Stimulated activated CD8-positive, alpha-beta memory T cell treated with anti-CD3 and anti-CD28 coated beads, Interleukin-2, amount 100 ng/mL, for 48 hours (primary cell): Measurements from ENCODE around the gene CHSY1.
"Not testable (repeated sequence)": the region's sequence is repeated elsewhere in the genome, so short reads cannot be mapped to it uniquely, and the experiment has no call there.

Source experiments
- DNase-seq, 2 donors: peaks; one replicate each; pipeline ENCODE4 v3.0.0-alpha.2; 2020; ENCODE audit warnings: low read depth in 2 of 2

CHSY1 gene

DNA sequence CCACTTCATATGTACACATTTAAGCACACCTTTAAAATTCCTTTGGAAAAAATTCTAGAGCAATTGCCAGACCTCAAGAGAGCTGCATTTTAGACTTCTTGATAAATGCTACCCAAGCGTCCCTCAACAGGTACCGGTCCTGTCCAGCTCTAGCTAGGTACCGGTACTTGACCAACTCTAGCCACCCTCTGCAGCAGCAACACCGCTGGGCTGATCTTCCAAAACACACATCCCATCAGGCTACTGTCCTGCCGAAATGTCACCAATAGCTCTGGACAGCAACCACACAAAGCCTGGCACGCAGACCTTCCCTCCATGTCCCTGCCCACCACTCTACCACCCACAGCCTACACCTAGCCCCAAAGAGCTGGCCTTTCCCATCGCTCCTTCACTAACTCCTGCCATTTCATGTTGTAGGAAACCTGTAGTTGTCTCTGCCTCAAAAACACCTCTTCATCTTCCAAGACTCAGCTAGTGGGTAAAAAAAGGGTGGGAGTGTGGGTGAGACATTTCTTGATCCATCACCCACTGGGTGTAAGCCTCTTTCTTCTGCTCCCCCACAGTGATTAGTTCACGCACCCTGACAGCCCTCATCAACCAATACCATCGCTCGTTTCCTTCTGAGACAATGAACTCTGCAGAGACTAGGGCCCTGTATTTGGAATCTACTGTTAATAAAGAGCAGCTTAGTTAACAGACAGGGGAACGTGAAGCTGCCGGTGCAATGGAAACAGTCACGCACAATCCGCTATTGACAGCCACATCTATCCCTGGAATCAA, 6.8 kb downstream of the CHSY1 start:
- DNase-seq: no peak

DNA sequence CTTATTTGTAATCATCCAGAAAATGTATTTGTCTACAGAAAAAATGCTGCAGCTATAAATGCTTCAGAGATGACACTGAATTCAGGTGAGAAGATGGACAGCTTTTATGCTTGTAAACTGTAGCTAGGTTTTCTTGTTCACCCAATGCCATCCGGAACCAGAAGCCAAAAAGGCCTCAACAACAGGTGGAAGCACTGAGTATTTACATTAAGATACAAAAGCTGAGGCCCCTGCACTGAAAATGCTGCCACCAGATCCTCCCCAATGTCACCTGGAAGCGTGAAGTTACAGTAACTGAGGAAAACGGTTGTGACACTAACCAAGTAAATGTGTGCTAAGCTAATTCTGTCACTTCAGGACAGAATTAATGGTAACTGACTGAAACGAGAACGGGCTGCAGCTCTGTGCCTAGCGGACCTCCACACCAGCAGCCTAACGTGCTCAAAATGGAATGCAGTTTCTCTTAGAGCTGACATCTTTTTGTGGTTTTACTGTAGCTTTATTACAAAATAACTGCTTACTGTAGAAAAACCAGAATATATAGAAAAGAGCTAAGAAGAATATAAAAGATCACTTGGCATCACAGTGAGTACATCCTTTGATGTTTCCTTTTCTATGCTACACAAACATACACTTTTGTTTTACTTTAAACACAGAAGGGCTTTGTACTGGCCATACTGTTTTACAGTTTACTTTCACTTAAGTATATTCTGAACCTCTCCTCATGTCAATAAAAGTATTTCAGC, 7.6 kb downstream of the CHSY1 start:
- no peak for DNase-seq

DNA sequence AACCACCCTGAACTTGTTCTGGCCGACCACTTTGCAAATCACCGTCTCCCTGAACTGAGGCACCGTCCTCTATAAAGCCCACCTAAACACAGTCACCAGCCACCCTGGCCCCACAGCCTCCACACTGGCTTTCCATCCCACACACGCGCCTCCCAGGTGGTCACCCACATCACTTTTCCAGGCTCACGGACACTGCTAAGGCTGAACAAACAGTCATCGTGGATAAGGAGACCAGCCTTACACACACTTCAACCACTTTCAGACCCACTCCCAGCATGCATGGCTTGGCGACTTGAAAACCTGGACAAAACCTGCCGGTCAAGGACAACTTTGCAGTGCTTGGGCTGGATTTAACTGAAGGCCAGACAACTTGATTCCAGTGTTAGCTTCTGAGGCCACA, 8.4 kb downstream of the CHSY1 start:
- DNase-seq: no peak

DNA sequence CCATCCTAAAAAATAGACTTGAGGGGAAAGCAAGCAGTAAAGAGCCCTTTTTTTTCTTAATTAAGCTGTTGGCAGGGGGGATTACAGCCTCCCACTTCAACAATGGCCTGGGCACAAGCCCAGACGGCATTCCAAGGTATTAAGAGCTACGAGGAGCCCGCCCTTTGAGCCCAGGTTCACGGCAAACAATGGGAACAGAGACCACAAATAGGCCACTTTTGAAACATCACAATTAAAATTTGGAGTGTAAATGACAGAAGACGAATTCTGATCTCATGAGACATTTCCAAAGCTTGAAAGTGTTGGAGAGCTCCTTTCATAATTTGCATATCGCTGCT, 8.9 kb downstream of the CHSY1 start:
- no peak for DNase-seq

DNA sequence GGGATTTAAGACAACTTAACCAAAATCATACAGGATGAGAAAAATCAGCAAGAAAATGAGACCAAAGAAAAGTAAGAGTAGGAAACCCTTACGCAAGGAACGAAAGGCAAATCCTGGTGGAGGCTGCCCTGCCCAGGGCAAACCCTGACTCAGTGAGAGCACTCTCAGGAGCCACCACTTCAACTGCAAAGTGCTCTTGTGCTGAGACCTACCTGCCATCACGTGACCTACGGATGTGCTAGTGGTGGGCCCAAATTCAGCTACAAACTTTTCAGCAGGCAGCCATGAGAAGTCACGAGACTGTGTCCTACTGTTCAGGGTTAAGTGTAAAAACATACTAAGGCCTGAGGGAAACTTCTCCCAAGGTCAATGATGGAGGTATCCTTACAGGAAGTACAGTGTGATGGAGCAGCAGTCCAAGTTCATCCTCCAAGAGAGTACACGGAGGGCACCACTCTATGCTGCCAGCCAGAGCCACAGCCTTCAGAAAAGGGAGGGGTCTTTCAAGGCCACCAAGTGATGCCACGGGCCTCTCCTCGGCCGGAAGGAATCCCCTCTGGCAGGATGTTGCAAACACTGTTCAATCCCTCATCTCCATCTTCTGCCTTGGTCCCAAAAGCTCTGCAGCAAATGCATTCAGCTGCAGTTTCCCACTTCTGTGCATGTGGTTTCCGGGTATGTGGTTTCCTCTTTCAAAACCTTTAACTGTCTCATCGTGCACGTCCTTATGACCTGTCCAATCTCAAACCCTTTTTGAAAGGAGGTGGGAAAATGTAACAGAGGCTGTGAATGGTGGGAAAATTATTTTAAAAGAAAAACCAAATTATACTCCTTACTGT, 9.5 kb downstream of the CHSY1 start:
- DNase-seq: no peak

DNA sequence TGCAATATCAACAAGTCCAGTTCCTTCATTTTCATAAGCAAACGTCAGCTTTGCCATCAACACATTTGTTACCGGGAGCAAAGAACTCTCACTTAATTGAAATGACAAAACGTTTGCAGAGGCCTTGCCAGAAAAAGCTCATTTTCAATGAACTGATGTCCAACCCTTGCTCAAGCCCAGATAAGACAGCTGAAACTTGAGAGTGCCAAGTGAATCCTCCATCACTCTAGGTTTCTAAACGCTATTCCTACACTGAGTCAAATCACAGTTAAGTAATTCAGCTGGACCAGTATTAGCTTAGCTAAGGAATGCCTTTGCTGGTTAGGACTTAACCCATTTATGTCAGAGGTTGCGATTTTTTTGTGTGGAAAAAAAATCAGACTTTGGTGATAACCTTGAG, 11.5 kb downstream of the CHSY1 start:
- DNase-seq: no peak

DNA sequence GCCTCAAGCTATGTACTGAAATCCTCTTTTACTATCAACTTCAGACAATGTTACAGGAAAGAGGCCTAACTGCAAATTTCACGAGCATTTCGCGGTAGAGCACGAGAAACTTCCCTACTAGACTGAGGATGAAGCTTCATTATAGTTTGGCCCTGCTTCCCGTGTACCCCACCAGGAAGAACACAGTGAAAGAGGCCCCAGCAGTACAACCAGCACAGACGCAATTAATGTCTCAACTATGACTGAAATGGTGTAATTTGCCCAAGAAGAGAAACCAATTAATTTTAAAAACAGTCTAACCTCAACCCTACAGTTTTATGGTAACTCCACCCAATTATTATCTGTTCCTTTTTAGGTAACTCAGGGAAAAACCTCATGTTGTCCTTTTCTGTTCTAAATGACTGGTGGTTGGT, 12.1 kb downstream of the CHSY1 start:
- no peak for DNase-seq

DNA sequence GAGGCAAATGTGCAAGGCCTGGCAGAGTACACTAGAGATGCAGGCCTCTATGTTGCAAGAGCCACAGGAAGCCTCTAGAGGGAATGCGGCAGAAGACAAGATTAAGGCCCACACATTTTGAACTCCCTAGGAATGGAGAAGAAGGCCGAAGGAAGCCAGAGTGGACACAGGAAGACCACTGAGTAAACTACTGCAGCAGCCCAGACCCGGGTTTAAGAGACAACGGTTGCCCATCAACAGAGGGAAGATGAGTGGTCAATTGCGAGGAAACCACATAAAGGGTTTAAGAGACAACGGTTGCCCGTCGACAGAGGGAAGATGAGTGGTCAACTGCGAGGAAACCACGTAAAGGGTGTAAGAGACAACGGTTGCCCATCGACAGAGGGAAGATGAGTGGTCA, 14.6 kb downstream of the CHSY1 start:
- DNase-seq: no peak

DNA sequence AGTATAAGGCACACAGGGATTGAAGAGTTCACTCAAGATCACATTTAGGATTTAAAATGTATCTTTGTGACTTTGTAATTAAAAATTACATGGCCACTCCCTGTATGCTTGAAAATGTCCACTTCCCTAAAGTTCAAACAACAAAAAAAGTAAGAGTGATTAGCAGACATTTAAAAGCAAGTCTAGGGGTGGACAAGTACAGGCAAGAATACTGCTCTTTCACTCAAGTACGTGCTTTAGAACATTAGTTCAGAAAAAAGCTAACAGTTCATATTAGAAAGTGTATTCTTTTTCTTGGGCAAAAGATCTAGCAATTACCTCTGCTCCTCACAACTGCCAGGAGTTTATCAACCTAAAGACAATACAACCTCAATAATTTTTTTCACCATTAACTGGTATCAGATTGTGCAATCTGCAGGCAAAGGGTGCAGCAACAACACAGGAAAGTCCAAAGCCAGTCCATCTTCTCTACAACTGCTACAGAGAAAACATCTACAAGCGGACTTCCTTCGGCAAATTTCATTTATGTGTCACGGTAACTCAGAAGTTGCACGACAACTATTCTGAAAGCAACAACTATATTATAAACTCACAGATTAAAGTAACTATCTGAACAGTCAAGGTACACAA, 18.1 kb downstream of the CHSY1 start:
- no peak for DNase-seq

DNA sequence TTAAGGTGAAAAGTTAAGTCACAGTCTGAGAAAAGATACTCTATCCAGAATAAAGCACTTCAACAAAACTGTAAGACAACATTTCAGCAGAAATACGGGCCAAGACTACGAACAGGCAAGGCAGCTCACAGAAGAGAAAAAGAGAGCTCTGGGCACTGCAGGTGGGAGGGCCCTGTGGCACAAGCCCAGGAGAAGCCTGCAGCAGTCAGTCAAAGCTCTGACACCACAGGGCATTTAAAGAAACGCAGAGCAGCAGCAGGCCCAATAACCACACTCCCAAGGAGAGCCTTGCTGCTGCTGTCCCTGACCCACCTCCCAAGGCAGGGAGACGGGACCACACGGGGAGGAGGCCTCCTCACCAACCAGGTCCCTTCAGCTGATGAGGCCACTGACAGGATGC, 19.2 kb downstream of the CHSY1 start:
- DNase-seq: no peak

DNA sequence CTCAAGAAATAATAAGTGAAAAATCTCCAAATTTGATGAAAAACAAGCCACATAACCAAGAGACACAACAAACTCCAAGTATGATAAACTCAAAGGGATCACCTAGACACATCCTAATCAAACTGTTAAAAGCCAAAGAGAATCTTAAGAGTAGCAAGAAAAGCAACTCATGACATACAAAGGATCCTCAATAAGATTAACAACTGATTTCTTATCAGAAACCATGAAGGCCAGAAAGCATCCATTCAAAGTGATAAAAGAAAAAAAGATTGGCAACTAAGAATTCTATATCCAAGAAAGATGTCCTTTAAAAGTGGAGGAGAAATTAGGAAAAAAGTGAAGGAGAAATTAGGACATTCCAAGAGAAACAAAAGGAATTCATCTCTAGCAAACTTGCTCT, 23.5 kb downstream of the CHSY1 start:
- no peak for DNase-seq

DNA sequence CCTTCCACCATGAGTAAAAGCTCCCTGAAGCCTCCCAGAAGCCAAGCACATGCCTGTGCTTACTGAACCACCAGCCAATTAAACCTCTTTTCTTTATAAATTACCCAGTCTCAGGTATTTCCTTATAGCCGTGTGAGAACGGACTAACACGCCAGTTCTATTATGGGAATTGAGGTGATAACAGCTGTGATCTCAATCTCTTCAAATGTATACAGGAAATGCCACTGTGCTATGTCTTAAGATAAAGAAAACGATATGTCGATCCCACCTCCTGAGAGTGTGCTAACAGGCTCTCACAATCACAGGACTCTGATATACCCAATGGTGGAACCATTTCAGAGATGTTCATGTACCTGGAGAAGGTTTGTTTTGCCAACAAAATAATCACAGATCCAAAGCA, 26.2 kb downstream of the CHSY1 start:
- DNase-seq: no peak

DNA sequence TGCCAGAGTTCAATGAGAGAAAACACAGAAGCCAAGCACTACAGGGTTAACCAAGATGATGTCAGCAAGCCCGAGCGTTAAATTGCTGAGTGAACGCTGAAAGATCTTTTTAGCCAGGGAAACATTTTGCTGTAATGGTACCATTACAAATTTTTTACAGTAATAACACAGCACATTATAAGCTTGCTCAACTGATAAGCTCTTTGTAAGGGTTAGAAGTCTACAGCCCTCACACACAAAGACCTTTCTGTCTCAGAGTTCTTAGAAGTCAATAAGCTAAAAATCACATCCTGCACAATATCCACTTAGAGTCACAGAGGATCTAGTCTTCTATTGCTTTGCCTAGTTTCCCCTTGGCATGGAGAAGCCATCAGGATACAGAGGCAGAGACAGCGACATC, 29.9 kb downstream of the CHSY1 start:
- DNase-seq: no peak

DNA sequence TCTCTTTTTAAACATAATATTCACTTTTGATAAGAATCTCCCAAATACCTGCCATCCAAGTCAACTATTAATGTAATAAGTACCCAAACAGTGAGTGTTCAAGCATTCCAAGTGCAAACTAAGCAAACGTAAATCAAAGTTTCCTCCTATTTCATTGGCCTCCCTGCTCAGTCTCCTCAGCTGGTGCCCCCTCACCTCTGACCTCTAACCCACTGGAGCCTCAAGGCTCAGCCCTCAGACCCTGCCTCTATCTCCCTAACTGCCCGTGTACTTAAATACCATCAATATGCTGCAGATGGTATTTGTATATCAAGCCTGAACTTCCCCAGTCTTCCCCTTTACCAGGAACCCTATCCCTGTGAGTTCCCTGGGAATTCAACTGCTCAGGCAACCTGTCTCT, 31.8 kb downstream of the CHSY1 start:
- no peak for DNase-seq

DNA sequence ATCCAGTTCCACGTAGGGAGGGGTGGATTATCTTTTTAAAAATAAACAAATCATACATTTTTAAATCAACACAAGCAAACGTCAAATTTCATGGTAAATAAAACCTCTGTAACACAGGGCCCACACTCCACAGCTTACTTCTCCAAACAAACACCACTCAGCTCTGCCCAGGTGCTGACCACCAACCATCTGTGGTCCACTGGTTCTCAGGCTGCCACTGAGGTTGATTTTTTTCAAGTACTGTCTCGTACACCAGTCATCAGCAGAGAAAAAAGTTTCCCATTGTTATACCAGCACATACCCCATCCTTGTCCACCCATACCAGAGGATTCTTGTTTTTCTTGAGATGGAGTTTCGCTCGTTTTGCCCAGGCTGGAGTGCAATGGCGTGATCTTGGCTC, 32.4 kb downstream of the CHSY1 start:
- no peak for DNase-seq

DNA sequence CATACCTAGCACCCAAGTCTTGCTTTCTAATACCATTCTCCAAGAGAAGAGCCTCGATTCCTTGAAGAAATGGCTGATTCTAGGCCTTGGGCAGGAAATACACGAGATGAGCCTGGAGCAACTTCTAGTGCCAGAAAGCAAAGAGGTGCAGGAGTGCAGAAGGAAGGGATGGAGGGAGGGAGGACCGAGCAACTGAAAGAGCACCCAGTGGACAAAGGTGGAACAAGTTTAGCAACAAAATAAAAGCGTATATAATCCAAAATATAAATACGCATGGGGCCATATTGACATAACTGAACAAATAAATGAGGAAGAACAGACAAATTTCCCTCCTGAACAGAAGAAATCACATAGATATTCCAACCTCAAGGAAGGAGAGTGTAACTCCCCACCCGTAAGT, 34.4 kb downstream of the CHSY1 start:
- no peak for DNase-seq

DNA sequence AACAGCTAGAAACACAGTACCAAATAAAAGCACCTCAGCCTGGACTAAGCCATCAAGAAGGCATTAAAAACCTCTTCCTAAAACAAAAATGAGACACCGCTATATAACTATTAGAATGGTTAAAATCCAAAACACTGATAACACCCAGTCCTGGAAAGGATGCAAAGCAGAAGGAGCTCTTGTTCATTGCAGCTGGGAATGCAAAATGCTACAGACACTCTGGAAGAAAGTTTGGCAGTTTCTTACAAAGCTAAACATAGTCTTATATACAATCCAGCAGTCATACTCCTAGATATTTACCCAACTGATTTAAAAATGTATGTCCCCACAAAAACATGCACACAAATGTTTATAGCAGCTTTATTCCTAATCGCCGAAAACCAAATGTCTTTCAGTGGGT, 35.7 kb downstream of the CHSY1 start:
- no peak for DNase-seq

DNA sequence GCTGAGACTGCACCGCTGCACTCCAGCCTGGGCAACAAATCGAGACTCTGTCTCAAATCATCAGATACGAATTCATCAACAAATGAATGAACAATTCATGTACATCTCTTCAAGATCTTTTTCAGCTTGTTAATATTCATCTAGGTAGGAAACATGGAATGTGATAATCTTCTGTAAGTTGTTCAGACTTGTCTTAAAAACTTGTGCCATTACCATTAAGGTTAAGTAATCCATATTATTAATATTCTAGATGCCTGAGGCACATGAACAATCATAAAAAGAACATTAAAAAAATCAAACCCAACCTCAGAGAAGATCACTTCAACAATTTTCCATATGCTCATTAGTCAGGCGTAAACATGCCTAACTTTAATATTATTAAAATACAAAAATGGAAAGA, 36.2 kb downstream of the CHSY1 start:
- DNase-seq: no peak

DNA sequence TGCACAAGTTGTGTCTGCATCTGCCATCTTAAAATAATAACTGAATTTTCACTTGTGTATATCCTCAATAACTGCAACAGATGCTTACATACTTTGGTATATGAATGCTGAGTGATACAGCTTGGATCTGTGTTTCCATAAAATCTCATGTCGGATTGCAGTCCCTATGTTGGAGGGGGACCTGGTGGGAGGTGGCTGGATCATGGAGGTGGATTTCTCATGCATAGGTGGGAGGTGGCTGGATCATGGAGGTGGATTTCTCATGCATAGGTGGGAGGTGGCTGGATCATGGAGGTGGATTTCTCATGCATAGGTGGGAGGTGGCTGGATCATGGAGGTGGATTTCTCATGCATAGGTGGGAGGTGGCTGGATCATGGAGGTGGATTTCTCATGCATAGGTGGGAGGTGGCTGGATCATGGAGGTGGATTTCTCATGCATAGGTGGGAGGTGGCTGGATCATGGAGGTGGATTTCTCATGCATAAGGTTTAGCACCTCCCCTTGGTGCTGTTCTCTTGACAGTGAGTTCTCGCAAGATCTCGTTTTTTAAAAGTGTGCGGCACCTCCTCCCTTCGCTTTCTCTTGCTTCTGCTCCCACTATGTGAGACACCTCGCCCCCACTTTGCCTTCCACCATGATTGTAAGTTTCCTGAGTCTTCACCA, 37.3 kb downstream of the CHSY1 start:
- not testable (repeated sequence) for DNase-seq

DNA sequence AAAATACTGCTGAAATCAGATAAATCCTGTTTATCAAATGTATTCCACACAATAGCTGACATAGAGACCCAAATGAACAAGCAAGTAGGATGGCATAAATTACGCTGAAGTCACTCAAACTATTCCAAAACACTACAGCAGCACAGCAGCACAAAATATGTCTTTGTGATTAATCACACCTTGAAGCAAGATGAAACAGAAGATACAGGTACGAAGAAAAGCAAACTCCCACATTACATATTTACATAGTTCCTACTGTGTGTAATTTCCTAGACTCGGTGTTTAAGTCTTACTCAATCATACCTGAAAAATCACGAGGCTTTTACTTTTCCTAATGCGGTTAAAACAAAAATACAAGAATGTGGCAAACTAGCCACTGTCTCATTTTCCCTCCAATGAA, 38.3 kb downstream of the CHSY1 start:
- no peak for DNase-seq

DNA sequence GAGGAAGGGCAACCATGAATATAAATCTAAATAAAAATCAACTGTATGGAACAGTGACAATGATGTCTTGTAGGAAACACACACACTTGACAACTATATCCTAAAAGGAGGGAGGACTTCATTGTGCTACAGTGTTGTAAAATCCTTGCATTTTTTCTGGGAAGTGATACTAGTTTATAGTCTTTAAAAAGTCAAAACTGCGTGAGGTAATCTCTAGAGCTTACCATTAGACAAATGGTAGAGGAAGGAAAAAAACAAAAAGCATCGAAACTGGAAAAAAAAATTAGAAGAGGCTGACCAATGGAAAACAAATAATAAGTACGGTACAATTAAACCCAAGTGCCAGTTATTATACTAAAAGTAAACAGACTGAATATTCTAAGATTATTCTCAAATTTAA, 38.7 kb downstream of the CHSY1 start:
- DNase-seq: no peak

DNA sequence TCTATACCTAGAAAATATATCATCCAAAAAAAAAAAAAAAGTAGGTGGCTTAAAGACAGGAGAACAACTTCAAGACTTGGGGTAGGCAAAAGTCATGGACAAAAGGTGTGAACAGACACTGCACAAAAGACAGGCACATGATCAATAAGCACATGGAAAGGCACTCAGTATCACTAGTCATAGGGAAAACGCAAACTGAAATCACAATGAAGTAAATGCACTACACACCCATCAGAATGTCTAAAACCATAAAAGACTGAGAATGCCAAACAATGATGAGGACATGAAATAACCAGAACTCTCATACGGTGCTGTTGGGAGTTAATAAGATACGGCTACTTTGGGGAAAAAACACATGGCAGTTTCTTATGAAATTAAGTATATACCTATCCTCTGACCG, 40.0 kb downstream of the CHSY1 start:
- DNase-seq: no peak
